ENCODE results near the gene GAPDH. TPM values are rescaled to one million over a fixed set of nuclear protein-coding genes. Genes with fewer than 3 reads are reported as not detected.
"Not testable (repeated sequence)": the region's sequence is repeated elsewhere in the genome, so short reads cannot be mapped to it uniquely, and the experiment has no call there.

GAPDH gene
- total RNA-seq, 1 donor from 2014 or later, result 3,866 TPM

DNA sequence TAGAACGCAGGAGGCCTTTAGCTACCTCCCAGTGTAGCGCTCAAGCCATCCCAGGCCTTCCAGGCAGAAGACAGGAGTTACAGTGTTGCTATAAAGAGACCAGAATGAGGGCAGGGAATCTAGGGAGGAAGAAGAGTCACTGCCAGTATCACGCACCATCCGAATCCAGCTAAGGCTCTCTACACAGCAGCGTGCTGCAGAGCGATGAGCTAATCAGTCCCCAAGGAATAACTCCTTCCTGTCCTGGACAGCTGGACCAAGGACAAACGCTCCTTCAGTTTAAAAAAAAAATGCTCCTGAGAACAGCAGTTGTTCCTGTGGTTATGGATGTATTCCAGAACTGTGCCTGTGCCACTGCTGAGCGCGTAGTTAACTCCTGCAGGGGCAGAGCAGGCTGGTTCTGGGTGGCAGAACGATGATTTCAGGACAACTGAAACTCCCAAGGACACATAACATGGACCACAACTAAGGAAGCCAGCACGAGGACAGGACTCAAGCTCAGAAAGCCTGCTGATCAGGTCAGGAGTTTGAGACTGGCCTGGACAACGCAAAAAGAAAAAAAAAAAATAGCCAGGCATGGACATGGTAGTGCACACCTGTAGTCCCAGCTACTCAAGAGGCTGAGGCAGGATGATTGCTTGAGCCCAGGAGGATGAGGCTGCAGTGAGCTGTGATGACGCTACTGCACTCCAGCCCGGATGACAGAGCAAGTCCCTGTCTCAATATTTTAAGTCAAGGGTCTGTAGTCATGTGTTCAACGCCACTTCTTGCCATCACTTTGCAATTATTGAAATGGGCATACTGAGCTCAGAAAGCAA is 18.9 kb downstream of the GAPDH start:
- no peaks in the 10 kb centered on the region for H3K9me3 ChIP-seq (ENCODE audit: low read depth)
- no peaks in the 10 kb centered on the region for H3K27me3 ChIP-seq
- H3F3A ChIP-seq (ENCODE audit: low read depth), result peaks cover 33% of the 10 kb centered on the region
- no peak overlapping the region for H3K9ac ChIP-seq
- H3K4me3 Mint-ChIP-seq, result peak overlapping the region; percentile 61
- peaks cover 33% of the 10 kb centered on the region for H3K4me1 Mint-ChIP-seq
- no peak for DNase-seq (ENCODE audit: low spot score)
- H3K4me1 ChIP-seq, result peaks cover 10% of the 10 kb centered on the region
- peak overlapping the region; percentile 94 for H3K4me2 ChIP-seq
- H2AFZ ChIP-seq (replicated peaks), result no peak overlapping the region
- peak overlapping the region; percentile 96 for H3K4me3 ChIP-seq
- peak overlapping the region; percentile 55 for H3K27ac Mint-ChIP-seq
- no peak overlapping the region for H3K27ac ChIP-seq
- peaks cover 8% of the 10 kb centered on the region for H3K27me3 Mint-ChIP-seq (ENCODE audit: insufficient read depth, low read depth)
- H3K79me2 ChIP-seq (ENCODE audit: low read depth), result peaks cover 50% of the 10 kb centered on the region
- no peaks in the 10 kb centered on the region for H3K36me3 ChIP-seq
- H3K9me3 Mint-ChIP-seq, result no peaks in the 10 kb centered on the region
- peaks cover 14% of the 10 kb centered on the region for H3K36me3 Mint-ChIP-seq
- no peak for TF ChIP-seq EZH2phosphoT487 (IDR thresholded peaks at IDR 0.05)
- TF ChIP-seq, protein P1, sequence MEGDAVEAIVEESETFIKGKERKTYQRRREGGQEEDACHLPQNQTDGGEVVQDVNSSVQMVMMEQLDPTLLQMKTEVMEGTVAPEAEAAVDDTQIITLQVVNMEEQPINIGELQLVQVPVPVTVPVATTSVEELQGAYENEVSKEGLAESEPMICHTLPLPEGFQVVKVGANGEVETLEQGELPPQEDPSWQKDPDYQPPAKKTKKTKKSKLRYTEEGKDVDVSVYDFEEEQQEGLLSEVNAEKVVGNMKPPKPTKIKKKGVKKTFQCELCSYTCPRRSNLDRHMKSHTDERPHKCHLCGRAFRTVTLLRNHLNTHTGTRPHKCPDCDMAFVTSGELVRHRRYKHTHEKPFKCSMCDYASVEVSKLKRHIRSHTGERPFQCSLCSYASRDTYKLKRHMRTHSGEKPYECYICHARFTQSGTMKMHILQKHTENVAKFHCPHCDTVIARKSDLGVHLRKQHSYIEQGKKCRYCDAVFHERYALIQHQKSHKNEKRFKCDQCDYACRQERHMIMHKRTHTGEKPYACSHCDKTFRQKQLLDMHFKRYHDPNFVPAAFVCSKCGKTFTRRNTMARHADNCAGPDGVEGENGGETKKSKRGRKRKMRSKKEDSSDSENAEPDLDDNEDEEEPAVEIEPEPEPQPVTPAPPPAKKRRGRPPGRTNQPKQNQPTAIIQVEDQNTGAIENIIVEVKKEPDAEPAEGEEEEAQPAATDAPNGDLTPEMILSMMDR (IDR thresholded peaks at IDR 0.05), result no peak
- TF ChIP-seq EZH2 (IDR thresholded peaks at IDR 0.05), result no peak
- H4K20me1 ChIP-seq (ENCODE audit: low read depth), result peaks cover 47% of the 10 kb centered on the region

DNA sequence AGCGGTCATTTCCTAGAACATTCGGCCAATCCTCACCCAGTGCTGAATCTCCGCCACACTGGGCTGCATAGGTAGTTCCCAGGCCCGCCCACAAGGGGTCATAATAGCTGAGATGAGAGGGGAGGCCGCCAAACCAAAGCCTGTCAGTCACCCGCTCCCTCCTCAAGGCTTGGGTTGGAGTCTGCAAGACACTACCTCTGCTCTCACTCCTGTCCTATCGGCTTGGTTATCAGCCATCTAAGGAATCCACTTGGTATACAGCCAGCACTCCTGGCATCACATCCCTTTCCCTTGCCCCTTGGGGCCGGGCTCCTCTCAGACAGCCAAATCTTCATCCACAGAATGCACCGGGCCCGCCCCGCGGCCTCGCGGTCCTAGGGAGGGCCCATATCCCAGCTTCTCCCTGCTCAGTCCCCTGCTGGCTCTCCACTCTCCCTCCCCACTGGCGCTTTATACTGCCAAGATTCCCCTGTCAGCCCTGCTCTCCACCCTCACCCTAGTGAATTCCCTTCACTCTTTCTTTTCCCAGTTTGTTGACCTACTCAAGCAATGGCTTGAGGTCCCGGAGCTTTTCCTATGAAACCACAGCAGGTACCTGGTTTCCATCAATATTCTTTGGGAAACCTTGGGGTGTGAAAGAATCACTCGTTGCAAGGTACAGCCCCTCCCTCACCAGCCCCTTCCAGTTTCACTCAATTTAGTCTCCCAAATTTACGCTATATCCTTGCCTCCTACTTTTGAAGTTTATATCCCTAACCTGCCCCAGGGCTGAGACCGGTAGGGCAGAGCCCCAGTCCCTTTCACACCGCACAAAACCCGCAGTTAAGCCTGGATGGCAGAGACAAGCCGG is 20.1 kb downstream of the GAPDH start:
- Histone ChIP-seq H3K27me3 (no peaks in the 10 kb centered on the region), H4K20me1 (ENCODE audit: low read depth) (peaks cover 43% of the 10 kb centered on the region), H3K9me3 (ENCODE audit: low read depth) (no peaks in the 10 kb centered on the region), H3K4me2 (peak overlapping the region; percentile 94), H3F3A (ENCODE audit: low read depth) (peaks cover 38% of the 10 kb centered on the region), H2AFZ (replicated peaks) (peak overlapping the region; percentile 35), H3K79me2 (ENCODE audit: low read depth) (peaks cover 50% of the 10 kb centered on the region), H3K4me1 (peaks cover 10% of the 10 kb centered on the region), H3K4me3 (peak overlapping the region; percentile 96), H3K9ac (peak overlapping the region; percentile 76), H3K36me3 (no peaks in the 10 kb centered on the region), H3K27ac (no peak overlapping the region)
- TF ChIP-seq, protein P1 (IDR thresholded peaks at IDR 0.05), result peak; percentile 70
- TF ChIP-seq EZH2 (IDR thresholded peaks at IDR 0.05), result no peak
- no peak for TF ChIP-seq EZH2phosphoT487 (IDR thresholded peaks at IDR 0.05)
- H3K4me3 Mint-ChIP-seq, result peak overlapping the region; percentile 92
- H3K27me3 Mint-ChIP-seq (ENCODE audit: insufficient read depth, low read depth), result peaks cover 8% of the 10 kb centered on the region
- DNase-seq (ENCODE audit: low spot score), result peak; percentile 93
- H3K4me1 Mint-ChIP-seq, result peaks cover 33% of the 10 kb centered on the region
- peaks cover 9% of the 10 kb centered on the region for H3K36me3 Mint-ChIP-seq
- H3K9me3 Mint-ChIP-seq, result no peaks in the 10 kb centered on the region
- H3K27ac Mint-ChIP-seq, result peak overlapping the region; percentile 38

DNA sequence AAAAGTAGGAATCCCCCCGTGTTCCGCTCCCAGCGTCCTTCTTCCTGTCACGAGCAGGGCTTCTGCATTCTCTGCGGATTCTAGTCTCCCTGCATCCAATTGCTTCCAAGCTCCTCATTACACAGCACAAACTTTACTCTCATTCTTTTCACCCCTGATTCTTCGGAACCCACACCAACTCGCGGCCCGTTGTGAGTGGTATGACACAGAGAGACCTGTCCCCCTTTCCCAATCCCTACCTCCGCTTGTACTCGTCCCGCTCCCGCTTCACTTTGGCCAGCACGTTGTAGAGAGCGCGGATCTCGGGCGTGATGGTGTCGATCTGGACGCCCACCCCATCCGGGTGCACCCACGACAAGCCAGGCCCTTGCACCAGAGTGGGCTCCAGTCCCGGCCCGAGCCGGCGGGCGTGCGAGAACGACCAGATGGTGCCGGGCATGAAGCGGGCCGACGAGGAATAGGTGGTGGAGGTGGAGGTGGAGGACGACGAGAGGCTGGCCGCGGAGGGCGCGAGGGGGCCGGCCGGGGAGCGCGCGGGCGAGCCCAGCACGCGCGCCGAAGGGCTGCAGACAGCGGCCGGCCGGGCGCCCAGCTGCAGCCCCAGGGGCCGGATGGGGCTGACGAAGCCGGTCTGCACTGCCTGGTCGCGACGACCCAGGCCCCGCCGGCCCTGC is 20.8 kb downstream of the GAPDH start:
- H3K27ac Mint-ChIP-seq, result peak overlapping the region; percentile 38
- Histone ChIP-seq H4K20me1 (ENCODE audit: low read depth) (peaks cover 41% of the 10 kb centered on the region), H3K9me3 (ENCODE audit: low read depth) (no peaks in the 10 kb centered on the region), H3K4me1 (peaks cover 10% of the 10 kb centered on the region), H2AFZ (replicated peaks) (peak overlapping the region; percentile 48), H3K27ac (no peak overlapping the region), H3K4me2 (peak overlapping the region; percentile 94), H3K79me2 (ENCODE audit: low read depth) (peaks cover 50% of the 10 kb centered on the region), H3K9ac (peak overlapping the region; percentile 76), H3K36me3 (no peaks in the 10 kb centered on the region), H3F3A (ENCODE audit: low read depth) (peaks cover 42% of the 10 kb centered on the region), H3K27me3 (no peaks in the 10 kb centered on the region), H3K4me3 (peak overlapping the region; percentile 96)
- no peaks in the 10 kb centered on the region for H3K9me3 Mint-ChIP-seq
- H3K36me3 Mint-ChIP-seq, result peaks cover 16% of the 10 kb centered on the region
- peak overlapping the region; percentile 92 for H3K4me3 Mint-ChIP-seq
- H3K27me3 Mint-ChIP-seq (ENCODE audit: insufficient read depth, low read depth), result peaks cover 8% of the 10 kb centered on the region
- peaks cover 33% of the 10 kb centered on the region for H3K4me1 Mint-ChIP-seq
- TF ChIP-seq EZH2 (IDR thresholded peaks at IDR 0.05), result peak; percentile 47
- TF ChIP-seq, protein P1 (IDR thresholded peaks at IDR 0.05), result no peak
- peak; percentile 23 for DNase-seq (ENCODE audit: low spot score)

DNA sequence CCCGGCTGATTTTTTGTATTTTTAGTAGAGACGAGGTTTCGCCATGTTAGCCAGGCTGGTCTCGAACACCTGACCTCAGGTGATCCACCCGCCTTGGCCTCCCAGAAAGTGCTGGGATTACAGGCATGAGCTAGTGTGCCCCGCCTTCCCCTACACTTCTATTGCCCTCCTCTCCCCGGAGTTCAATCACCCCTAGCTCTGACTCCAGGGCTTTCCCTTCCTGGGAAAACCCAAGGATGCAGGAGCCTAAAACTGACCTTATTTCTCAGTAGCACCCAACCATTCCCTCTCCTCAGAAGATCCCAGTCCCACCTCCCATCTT is 22.1 kb downstream of the GAPDH start:
- H2AFZ ChIP-seq (replicated peaks); H3K27ac ChIP-seq; H3K4me3 ChIP-seq; H3K9me3 ChIP-seq (ENCODE audit: low read depth); H3K27me3 Mint-ChIP-seq (ENCODE audit: insufficient read depth, low read depth); H3K27me3 ChIP-seq; H3K36me3 ChIP-seq; H3K9ac ChIP-seq; H3K9me3 Mint-ChIP-seq; DNase-seq (ENCODE audit: low spot score): not testable (repeated sequence)
- H3K4me1 Mint-ChIP-seq, result peaks cover 33% of the 10 kb centered on the region
- Histone ChIP-seq H3K79me2 (ENCODE audit: low read depth) (peaks cover 47% of the 10 kb centered on the region), H4K20me1 (ENCODE audit: low read depth) (peaks cover 31% of the 10 kb centered on the region), H3K4me2 (peak overlapping the region; percentile 29), H3F3A (ENCODE audit: low read depth) (peaks cover 42% of the 10 kb centered on the region), H3K4me1 (peaks cover 10% of the 10 kb centered on the region)
- peaks cover 19% of the 10 kb centered on the region for H3K36me3 Mint-ChIP-seq
- H3K27ac Mint-ChIP-seq, result peak overlapping the region; percentile 4
- H3K4me3 Mint-ChIP-seq, result peak overlapping the region; percentile 91
